Measurements from ENCODE around the gene CARMIL1.

- TF ChIP-seq, protein P1, sequence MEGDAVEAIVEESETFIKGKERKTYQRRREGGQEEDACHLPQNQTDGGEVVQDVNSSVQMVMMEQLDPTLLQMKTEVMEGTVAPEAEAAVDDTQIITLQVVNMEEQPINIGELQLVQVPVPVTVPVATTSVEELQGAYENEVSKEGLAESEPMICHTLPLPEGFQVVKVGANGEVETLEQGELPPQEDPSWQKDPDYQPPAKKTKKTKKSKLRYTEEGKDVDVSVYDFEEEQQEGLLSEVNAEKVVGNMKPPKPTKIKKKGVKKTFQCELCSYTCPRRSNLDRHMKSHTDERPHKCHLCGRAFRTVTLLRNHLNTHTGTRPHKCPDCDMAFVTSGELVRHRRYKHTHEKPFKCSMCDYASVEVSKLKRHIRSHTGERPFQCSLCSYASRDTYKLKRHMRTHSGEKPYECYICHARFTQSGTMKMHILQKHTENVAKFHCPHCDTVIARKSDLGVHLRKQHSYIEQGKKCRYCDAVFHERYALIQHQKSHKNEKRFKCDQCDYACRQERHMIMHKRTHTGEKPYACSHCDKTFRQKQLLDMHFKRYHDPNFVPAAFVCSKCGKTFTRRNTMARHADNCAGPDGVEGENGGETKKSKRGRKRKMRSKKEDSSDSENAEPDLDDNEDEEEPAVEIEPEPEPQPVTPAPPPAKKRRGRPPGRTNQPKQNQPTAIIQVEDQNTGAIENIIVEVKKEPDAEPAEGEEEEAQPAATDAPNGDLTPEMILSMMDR (IDR thresholded peaks at IDR 0.05 in 2 of 3, conservative IDR thresholded peaks at IDR 0.05 in 1 of 3; ENCODE audit: control insufficient read depth in 2 of 3, extremely low read depth in 1 of 3, insufficient read depth in 1 of 3, low read depth in 3 of 3, low read length in 3 of 3), result no peak
- TF ChIP-seq EZH2 (IDR thresholded peaks at IDR 0.05; ENCODE audit: borderline replicate concordance, control insufficient read depth, low read depth, low read length) (no peak), USF2 (IDR thresholded peaks at IDR 0.05; ENCODE audit: borderline replicate concordance, low read depth, low read length) (no peak)
These were observed 32.2 kb downstream of the CARMIL1 start for GRCh38 chr6:25311331-25311840.
